GM12878 (cell line): ENCODE data around the gene ZNF507. TPM values are rescaled to one million over a fixed set of nuclear protein-coding genes. Genes with fewer than 3 reads are reported as not detected.

ENCODE experiments used
- ATAC-seq: fragments of 200-7000 bp; cut with Tn5 transposase; 3 replicates; pipeline ENCODE4 v1.9.1; 2020; ENCODE audit warnings: mild to moderate bottlenecking, moderate library complexity
- BruUV-seq: library from RNA; stranded (reverse); fragments of 400-500 nt; replicated peaks from 2 replicates; lab custom pipeline; 2021; lab: Mats Ljungman, UMichigan
- CTCF ChIA-PET: fragments of 300-600 bp; sonication (Branson Sonifier 250); formaldehyde crosslinking; extraction: SDS; loops from one replicate; lab custom pipeline; 2021; ENCODE audit warnings: inconsistent platforms; lab: Yijun Ruan, JAX
- POLR2A ChIA-PET: fragments of 350-600 bp; formaldehyde crosslinking; extraction: SDS; loops from one replicate; lab custom pipeline; 2021; ENCODE audit warnings: inconsistent platforms; lab: Charles Lee
- RAD21 ChIA-PET: fragments of 300-600 bp; sonication (Branson Sonifier 250); formaldehyde crosslinking; loops from one replicate; lab custom pipeline; 2023; ENCODE audit warnings: antibody characterized with exemption; ENCODE audit not compliant: unreplicated experiment; lab: Charles Lee
- SMC1A ChIA-PET: fragments of 300-600 bp; sonication (Branson Sonifier 250); formaldehyde crosslinking; loops from one replicate; lab custom pipeline; 2023; ENCODE audit not compliant: unreplicated experiment, uncharacterized antibody; lab: Charles Lee
- DNase-seq: peaks from one replicate; pipeline ENCODE4 v3.0.0-alpha.2; 2011; ENCODE audit warnings: low read depth, low spot score
- FAIRE-seq: peaks from 3 replicates; lab custom pipeline; 2011; peaks lifted over from hg19 to GRCh38; lab: Jason Lieb, UNC
- H2AFZ ChIP-seq: 2 replicates; pipeline ENCODE4 v1.6.0; 2011; ENCODE audit warnings: low read depth, low read length, control low read depth; ENCODE audit not compliant: control insufficient read depth
- H3K27ac ChIP-seq: 2 replicates; pipeline ENCODE4 v1.5.1; 2011; ENCODE audit warnings: control low read depth; ENCODE audit not compliant: control insufficient read depth, insufficient read depth
- H3K27me3 ChIP-seq, 2 experiments: replicated peaks in 1 of 2; 2 replicates each; pipeline versions ENCODE4 v1.6.0 to v1.6.1; 2011; ENCODE audit warnings: low read length in 1 of 2; ENCODE audit not compliant: control insufficient read depth in 2 of 2, insufficient read depth in 2 of 2
- H3K36me3 ChIP-seq, 2 experiments: 2 replicates each; pipeline ENCODE4 v1.5.1; 2011; ENCODE audit warnings: low read length in 1 of 2; ENCODE audit not compliant: control insufficient read depth in 2 of 2, insufficient read depth in 2 of 2
- H3K4me1 ChIP-seq: 2 replicates; pipeline ENCODE4 v1.6.1; 2011; ENCODE audit warnings: mild to moderate bottlenecking, low read length, moderate library complexity, mixed read lengths; ENCODE audit not compliant: control insufficient read depth, insufficient read depth
- H3K4me2 ChIP-seq: 2 replicates; pipeline ENCODE4 v1.6.0; 2011; ENCODE audit warnings: control low read depth; ENCODE audit not compliant: control insufficient read depth, insufficient read depth
- H3K4me3 ChIP-seq: fragments of 200-600 bp; sonication (generic); 2 replicates; pipeline ENCODE4 v1.5.1; 2016
- H3K79me2 ChIP-seq: 2 replicates; pipeline ENCODE4 v1.6.0; 2011; ENCODE audit warnings: low read length; ENCODE audit not compliant: control insufficient read depth, insufficient read depth
- H3K9ac ChIP-seq: 2 replicates; pipeline ENCODE4 v1.8.0; 2011; ENCODE audit warnings: low read length, control low read depth, mixed read lengths; ENCODE audit not compliant: control insufficient read depth, insufficient read depth
- H3K9me3 ChIP-seq: replicated peaks from 3 replicates; pipeline ENCODE4 v1.5.1; 2011; ENCODE audit warnings: mild to moderate bottlenecking, low read length; ENCODE audit not compliant: control insufficient read depth, insufficient read depth
- H4K20me1 ChIP-seq: 2 replicates; pipeline ENCODE4 v1.6.0; 2011; ENCODE audit not compliant: control insufficient read depth, insufficient read depth
- BACH1 ChIP-seq: fragments of 450-650 bp; IDR thresholded peaks from 2 replicates; pipeline ENCODE4 v1.6.1; 2017; ENCODE audit warnings: mild to moderate bottlenecking, borderline replicate concordance
- GATAD2B ChIP-seq: fragments of 450-650 bp; conservative IDR thresholded peaks from 2 replicates; pipeline ENCODE4 v1.6.1; 2017; ENCODE audit warnings: low read depth, mild to moderate bottlenecking, moderate library complexity
- RAD21 ChIP-seq: IDR thresholded peaks from 2 replicates; pipeline ENCODE4 v1.6.1; 2011; ENCODE audit warnings: mild to moderate bottlenecking, low read depth, low read length, moderate library complexity; ENCODE audit not compliant: insufficient read depth
- RCOR1 ChIP-seq: conservative IDR thresholded peaks from 2 replicates; pipeline ENCODE4 v1.6.1; 2012; ENCODE audit warnings: low read depth, low read length, improper control_type of control experiment
- SP1 ChIP-seq: IDR thresholded peaks from one replicate; pipeline ENCODE4 v1.6.1; 2011; ENCODE audit warnings: low read depth, low read length
- TCF3 ChIP-seq: IDR thresholded peaks from 2 replicates; pipeline ENCODE4 v1.6.1; 2012; ENCODE audit warnings: low read depth, mild to moderate bottlenecking, low read length, borderline replicate concordance; ENCODE audit not compliant: insufficient read depth
- USF1 ChIP-seq: IDR thresholded peaks from 2 replicates; pipeline ENCODE4 v1.6.1; 2011; ENCODE audit warnings: borderline replicate concordance, low read depth, mild to moderate bottlenecking, moderate library complexity, mixed read lengths, low read length; ENCODE audit not compliant: insufficient read depth; ENCODE audit errors: extremely low read length
- WGBS: methylation state at CpG from one replicate; pipeline ENCODE4 v1.1.6; 2016; ENCODE audit warnings: low lambda C conversion rate; ENCODE audit not compliant: insufficient replicate concordance, insufficient coverage; ENCODE audit errors: missing lambda C conversion rate; 5-methylcytosine and 5-hydroxymethylcytosine counted together
- in situ Hi-C: fragments of 300-500 bp; cut with MboI; formaldehyde crosslinking; loops from 9 replicates; pipeline ENCODE4 v1.14.3; 2018; ENCODE audit warnings: mixed read lengths
- intact Hi-C: fragments of 100-400 bp; cut with micrococcal nuclease; formaldehyde crosslinking; loops from one replicate; pipeline ENCODE4 v1.14.2; 2022; ENCODE audit not compliant: unreplicated experiment
- polyA plus RNA-seq, 11 experiments: library from polyadenylated mRNA; depleted of rRNA in 4 of 11; unstranded in 6 of 11; stranded (reverse) in 5 of 11; fragments of >200 nt; fragmentation: Nextera tagmentation in 4 of 11; fragmentation: Illumina TruSeq in 1 of 11; extraction: Ambion mirVana in 4 of 11; extraction: Trizol in 1 of 11; gene quantifications; 1 replicate in 1 of 11; 2 replicates in 10 of 11; pipeline versions ENCODE4 v1.2.1 to v1.2.3, GENCODE V29; 2011 to 2016; ENCODE audit warnings: inconsistent platforms in 2 of 11, missing spikeins in 2 of 11, low read depth in 1 of 11
- total RNA-seq, 4 experiments: library from RNA; depleted of rRNA in 3 of 4; stranded (reverse); fragments of >200 nt in 3 of 4; fragmentation: Illumina TruSeq in 1 of 4; extraction: Trizol in 1 of 4; gene quantifications; 2 replicates each; pipeline versions ENCODE4 v1.2.1 to v1.2.3, GENCODE V29; 2013 to 2021
- TF ChIP-seq, protein P1 (sequence below): fragments of 150-350 bp; IDR thresholded peaks from 2 replicates; pipeline ENCODE4 v1.6.1; 2016; ENCODE audit warnings: low read depth, low read length
- TF ChIP-seq, protein P2 (sequence below), 3 experiments: IDR thresholded peaks in 2 of 3; conservative IDR thresholded peaks in 1 of 3; 2 replicates each; pipeline ENCODE4 v1.5.1; 2011; ENCODE audit warnings: low read depth in 3 of 3, low read length in 3 of 3, mild to moderate bottlenecking in 3 of 3, control low read depth in 2 of 3, moderate library complexity in 2 of 3, inconsistent platforms in 1 of 3, mixed read lengths in 1 of 3; ENCODE audit not compliant: control insufficient read depth in 2 of 3, insufficient read depth in 1 of 3; ENCODE audit errors: extremely low read depth in 1 of 3
- TF ChIP-seq, protein P3 (sequence below): fragments of 450-650 bp; IDR thresholded peaks from 2 replicates; pipeline ENCODE4 v1.6.1; 2018; ENCODE audit warnings: borderline replicate concordance, mild to moderate bottlenecking; ENCODE audit not compliant: partially characterized antibody

The ZNF507 gene
- total and polyA plus RNA-seq, 10 of the 15 experiments (the other 5 are each of a cell fraction or from before 2014, with no cell fraction given): 2.3 to 18.4 (median 10.1) TPM

- H3K4me2 ChIP-seq: no peak overlapping the region
- no peak for TF ChIP-seq GATAD2B
- TF ChIP-seq USF1: no peak
- 0 out of 2 replicates have a peak, but pooled peaks have one; percentile 17 for TF ChIP-seq RAD21
- no peak for TF ChIP-seq RCOR1
- TF ChIP-seq, protein P1, sequence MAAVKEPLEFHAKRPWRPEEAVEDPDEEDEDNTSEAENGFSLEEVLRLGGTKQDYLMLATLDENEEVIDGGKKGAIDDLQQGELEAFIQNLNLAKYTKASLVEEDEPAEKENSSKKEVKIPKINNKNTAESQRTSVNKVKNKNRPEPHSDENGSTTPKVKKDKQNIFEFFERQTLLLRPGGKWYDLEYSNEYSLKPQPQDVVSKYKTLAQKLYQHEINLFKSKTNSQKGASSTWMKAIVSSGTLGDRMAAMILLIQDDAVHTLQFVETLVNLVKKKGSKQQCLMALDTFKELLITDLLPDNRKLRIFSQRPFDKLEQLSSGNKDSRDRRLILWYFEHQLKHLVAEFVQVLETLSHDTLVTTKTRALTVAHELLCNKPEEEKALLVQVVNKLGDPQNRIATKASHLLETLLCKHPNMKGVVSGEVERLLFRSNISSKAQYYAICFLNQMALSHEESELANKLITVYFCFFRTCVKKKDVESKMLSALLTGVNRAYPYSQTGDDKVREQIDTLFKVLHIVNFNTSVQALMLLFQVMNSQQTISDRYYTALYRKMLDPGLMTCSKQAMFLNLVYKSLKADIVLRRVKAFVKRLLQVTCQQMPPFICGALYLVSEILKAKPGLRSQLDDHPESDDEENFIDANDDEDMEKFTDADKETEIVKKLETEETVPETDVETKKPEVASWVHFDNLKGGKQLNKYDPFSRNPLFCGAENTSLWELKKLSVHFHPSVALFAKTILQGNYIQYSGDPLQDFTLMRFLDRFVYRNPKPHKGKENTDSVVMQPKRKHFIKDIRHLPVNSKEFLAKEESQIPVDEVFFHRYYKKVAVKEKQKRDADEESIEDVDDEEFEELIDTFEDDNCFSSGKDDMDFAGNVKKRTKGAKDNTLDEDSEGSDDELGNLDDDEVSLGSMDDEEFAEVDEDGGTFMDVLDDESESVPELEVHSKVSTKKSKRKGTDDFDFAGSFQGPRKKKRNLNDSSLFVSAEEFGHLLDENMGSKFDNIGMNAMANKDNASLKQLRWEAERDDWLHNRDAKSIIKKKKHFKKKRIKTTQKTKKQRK: no peak
- TF ChIP-seq, protein P2, sequence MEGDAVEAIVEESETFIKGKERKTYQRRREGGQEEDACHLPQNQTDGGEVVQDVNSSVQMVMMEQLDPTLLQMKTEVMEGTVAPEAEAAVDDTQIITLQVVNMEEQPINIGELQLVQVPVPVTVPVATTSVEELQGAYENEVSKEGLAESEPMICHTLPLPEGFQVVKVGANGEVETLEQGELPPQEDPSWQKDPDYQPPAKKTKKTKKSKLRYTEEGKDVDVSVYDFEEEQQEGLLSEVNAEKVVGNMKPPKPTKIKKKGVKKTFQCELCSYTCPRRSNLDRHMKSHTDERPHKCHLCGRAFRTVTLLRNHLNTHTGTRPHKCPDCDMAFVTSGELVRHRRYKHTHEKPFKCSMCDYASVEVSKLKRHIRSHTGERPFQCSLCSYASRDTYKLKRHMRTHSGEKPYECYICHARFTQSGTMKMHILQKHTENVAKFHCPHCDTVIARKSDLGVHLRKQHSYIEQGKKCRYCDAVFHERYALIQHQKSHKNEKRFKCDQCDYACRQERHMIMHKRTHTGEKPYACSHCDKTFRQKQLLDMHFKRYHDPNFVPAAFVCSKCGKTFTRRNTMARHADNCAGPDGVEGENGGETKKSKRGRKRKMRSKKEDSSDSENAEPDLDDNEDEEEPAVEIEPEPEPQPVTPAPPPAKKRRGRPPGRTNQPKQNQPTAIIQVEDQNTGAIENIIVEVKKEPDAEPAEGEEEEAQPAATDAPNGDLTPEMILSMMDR (IDR thresholded peaks at IDR 0.05 in 2 of 3, conservative IDR thresholded peaks at IDR 0.05 in 1 of 3; ENCODE audit: control insufficient read depth in 2 of 3, extremely low read depth in 1 of 3, insufficient read depth in 1 of 3, low read depth in 3 of 3, low read length in 3 of 3): peak in 1 of 3 experiments; percentile 21; a peak in 1 of 6 replicates
- TF ChIP-seq TCF3: no peak
- TF ChIP-seq BACH1: no peak
- TF ChIP-seq, protein P3, sequence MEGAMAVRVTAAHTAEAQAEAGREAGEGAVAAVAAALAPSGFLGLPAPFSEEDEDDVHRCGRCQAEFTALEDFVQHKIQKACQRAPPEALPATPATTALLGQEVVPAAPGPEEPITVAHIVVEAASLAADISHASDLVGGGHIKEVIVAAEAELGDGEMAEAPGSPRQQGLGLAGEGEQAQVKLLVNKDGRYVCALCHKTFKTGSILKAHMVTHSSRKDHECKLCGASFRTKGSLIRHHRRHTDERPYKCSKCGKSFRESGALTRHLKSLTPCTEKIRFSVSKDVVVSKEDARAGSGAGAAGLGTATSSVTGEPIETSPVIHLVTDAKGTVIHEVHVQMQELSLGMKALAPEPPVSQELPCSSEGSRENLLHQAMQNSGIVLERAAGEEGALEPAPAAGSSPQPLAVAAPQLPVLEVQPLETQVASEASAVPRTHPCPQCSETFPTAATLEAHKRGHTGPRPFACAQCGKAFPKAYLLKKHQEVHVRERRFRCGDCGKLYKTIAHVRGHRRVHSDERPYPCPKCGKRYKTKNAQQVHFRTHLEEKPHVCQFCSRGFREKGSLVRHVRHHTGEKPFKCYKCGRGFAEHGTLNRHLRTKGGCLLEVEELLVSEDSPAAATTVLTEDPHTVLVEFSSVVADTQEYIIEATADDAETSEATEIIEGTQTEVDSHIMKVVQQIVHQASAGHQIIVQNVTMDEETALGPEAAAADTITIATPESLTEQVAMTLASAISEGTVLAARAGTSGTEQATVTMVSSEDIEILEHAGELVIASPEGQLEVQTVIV: no peak
- no peak for TF ChIP-seq SP1
- TF ChIP-seq, all 136 proteins: peak for 2
- H2AFZ ChIP-seq: no peak overlapping the region
- no peak overlapping the region for H3K9ac ChIP-seq
- no peaks in the 10 kb centered on the region for H3K27me3 ChIP-seq
- POLR2A ChIA-PET: no interaction called here
- in situ Hi-C loops (no loop called here), intact Hi-C loops (no loop called here)
- SMC1A ChIA-PET: interaction anchor here (1.0 to 1.6 kb wide), 2 partner anchors 13 to 233 kb away, joined by 3 read pairs; no protein-coding TSS in a partner anchor
- no peak overlapping the region for H3K27ac ChIP-seq
- H3K36me3 ChIP-seq: no peaks in the 10 kb centered on the region
- FAIRE-seq (no peak), DNase-seq (no peak), ATAC-seq (no peak)
- H4K20me1 ChIP-seq: no peaks in the 10 kb centered on the region
- no TSS peak for BruUV-seq
- H3K79me2 ChIP-seq: no peaks in the 10 kb centered on the region
- RAD21 ChIA-PET: no interaction called here
- no peak overlapping the region for H3K4me3 ChIP-seq
- no peaks in the 10 kb centered on the region for H3K9me3 ChIP-seq
- WGBS: 36% methylated on average over 7 of the region's 7 CpGs
- CTCF ChIA-PET: interaction anchor here (0.9 to 2.3 kb wide), 5 partner anchors 10 to 263 kb away, joined by 3 to 10 read pairs (median 4); no protein-coding TSS in a partner anchor
- H3K4me1 ChIP-seq: no peaks in the 10 kb centered on the region
Measured at GRCh38 chr19:32336259-32337083, 8.9 kb upstream of the ZNF507 start.
